Non-pigmented ciliary epithelial cell (primary cell): Measurements from ENCODE around the gene DRG2.

Source experiments
- DNase-seq: peaks from one replicate; pipeline ENCODE4 v3.0.0-alpha.2; 2010; ENCODE audit warnings: low read depth

The DRG2 gene

GRCh38 chr17:18087610-18088491 is at the start of gene DRG2:
DRG2 (plus strand) TSS chr17:18087948; CDS start chr17:18088024, 76 bp downstream.
- DNase-seq, result peak; percentile 45

DNA sequence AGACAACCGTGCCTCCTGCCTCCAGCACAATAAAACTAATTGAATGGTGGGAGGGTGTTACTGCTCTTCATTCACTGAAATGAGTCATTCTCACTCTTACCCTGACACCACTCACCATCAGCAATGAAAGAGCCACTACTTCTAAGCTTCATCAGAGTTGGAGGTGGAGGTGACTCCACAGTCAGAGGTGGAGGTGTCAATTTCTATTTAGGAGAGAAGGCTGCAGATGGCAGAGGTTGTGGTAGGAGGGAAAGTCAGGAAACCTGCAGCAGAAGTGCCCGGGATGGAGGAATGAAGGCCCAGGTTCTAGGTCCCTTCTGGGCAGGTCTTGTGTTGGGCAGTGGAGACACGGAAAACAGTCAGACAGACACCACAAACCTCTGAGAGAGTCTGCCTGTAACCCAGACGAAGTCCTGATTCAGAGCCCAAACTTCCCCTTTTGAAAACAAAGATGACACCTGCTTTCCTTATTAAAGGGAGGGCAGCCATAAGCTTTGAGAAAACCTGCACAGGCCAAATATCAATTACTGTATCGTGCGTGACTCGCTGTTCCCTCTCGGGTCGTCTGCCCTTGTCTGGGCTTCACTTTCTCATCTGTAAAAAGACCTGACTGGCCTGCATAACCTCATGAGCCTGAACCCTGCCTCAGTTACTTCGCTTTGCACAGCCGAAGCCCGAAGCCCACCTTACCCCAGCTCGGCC is 49.4 kb upstream of the DRG2 start:
- no peak for DNase-seq

- DNase-seq, result peak; percentile 95
Measured at GRCh38 chr17:18038861-18039534, 48.8 kb upstream of the DRG2 start, which contains the start of the genes ATPAF2 and GID4. ATPAF2 (minus strand) TSS chr17:18039168; CDS start chr17:18039013, 155 bp downstream. GID4 (plus strand) TSS chr17:18039408; CDS start chr17:18039465, 57 bp downstream.

DNA sequence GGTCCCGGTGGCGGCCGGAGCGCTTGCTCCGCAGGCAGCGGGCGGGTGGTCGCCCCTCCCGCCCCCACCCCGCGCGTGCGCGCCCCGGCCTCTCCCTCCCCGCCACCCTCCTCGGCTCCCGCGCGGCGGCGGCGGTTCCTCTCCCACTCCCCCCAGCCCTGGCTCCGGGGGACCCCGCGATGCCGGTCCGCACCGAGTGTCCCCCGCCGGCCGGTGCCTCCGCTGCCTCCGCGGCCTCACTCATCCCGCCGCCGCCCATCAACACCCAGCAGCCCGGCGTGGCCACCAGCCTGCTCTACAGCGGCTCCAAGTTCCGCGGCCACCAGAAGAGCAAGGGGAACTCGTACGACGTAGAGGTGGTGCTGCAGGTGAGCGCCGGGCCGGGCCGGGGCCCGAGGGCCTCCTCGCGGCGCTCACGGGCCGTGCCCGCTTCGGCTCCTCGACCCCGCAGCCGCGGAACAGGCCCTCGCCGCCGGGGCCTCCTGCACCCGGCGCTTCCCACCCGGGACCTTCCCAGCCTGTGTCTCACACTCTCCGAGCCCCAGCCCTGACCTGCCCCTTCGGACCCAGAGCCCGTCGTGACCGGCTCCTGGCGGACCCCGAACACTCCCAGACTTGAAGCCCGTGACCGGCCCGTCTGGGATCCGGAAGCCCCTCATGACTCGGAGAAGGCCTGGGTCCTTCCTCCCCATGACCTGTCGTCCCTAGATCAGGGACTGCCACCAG is 48.0 kb upstream of the DRG2 start:
- no peak for DNase-seq

GRCh38 chr17:18040261-18040858 is 47.4 kb upstream of the DRG2 start:
- no peak for DNase-seq

- no peak for DNase-seq
Measured at GRCh38 chr17:18041776-18042175, 46.0 kb upstream of the DRG2 start.

DNA sequence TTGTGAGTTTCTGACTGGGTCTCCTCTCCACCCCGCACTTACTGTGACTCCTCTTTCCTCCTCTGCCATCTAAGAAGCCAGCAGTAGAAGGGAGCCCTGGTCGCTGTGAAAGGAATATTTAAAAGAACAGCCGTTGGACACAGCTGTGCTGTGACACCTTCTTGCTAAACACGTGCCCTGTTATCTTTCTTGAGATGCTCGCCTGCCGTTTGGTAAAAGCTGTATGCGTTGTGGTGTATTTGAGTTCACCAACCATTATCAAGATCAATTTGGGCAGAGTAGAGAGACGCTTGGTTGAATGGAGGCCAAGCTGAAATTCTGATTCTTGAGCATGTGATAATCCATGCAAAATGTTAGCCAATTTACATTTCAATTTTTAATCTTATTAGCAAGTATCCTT is 44.8 kb upstream of the DRG2 start:
- DNase-seq, result no peak

- DNase-seq, result no peak
Measured at GRCh38 chr17:18043491-18043890, 44.3 kb upstream of the DRG2 start.

GRCh38 chr17:18044609-18045008 is 43.1 kb upstream of the DRG2 start:
- no peak for DNase-seq

GRCh38 chr17:18045691-18046350 is 41.9 kb upstream of the DRG2 start:
- DNase-seq, result no peak

DNA sequence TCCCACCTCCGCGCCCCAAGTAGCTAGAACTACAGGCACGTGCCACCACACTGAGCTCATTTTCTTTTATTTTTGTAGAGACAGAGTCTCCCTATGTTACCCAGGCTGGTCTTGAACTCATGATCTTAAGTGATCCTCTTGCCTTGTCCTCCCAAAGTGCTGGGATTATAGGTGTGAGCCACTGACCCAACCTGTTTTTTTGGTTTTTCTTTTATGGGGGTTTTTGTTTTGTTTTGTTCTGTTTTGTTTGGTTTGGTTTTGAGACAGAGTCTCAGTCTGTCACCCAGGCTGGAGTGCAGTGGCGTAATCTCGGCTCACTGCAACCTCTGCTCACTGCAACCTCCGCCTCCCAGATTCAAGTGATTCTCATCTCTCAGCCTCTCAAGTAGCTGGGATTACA is 32.2 kb upstream of the DRG2 start:
- no peak for DNase-seq

DNA sequence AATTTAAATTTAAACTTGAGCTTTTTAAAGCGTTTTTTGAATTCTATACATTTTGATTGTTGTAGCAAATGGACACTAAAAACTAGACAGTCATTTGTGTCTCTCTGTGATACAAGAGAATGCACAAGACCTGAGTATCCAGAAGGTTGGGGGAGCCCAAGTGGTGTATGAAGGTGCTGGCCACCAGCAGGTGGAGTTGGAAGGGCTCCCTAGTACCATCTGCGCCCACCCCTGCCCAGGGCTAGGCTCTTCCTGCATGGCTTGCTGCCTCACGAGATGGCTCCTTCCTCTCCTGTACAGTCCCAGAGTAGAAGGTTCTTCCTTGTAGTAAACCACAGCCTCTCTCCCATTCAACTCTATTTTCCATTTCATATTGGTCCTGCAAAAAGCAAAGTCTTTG is 31.5 kb upstream of the DRG2 start:
- no peak for DNase-seq

DNA sequence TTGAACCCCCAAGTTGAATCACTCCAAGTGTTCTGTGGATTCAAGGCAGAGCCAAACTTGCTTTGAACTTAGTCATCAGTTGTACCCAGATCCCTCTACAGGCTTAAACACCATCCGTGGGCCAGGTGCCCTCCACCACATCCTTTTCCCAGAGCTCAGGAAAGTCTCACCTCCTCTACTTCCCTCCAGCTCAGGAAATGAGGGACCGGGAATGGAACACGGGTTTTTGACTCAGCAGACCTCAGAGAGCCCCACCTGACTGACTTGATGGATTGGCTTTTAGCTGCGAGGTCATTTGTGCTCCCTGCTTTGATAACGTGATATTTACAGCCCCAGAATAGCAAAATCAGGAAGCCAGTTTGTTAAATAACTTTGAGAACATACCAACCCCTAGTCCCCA is 28.5 kb upstream of the DRG2 start:
- DNase-seq, result no peak

- DNase-seq, result no peak
Measured at GRCh38 chr17:18064053-18064452, 23.7 kb upstream of the DRG2 start.

GRCh38 chr17:18065546-18065945 is 22.2 kb upstream of the DRG2 start:
- no peak for DNase-seq

DNA sequence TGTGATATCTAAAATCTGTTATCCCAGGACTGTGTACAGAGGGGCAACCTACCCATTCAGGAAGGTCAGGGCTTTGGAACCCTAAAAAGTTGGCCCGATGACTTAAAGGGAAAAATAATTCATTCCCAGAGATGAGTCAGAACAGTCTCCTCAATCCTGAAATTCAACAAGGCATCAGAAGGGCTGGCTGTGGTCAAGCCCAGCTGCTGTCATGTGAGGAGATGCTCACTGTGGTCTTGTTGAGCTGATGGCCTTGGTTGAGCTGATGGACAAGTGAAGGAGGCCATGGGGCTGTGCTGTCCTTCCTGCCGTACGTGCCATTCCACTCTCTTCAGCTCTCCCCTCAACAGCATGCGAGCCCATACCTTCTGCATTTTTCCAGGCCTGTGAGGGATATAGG is 20.9 kb upstream of the DRG2 start:
- DNase-seq, result no peak

DNA sequence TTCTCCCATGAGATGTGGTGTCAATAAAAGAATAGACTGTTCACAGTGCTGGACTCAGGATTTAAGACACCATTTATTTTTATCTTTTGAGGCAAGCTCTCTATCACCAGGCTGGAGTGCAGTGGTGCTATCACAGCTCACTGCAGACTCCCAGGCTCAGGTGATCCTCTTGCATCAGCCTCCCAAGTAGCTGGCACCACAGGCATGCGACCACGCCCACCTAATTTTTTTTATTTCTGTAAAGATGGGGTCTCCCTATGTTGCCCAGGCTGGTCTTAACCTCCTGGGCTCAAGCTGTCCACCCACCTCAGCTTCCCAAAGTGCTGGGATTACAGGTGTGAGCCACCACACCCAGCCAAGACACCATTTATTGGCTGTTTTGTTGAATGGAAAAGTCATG is 18.6 kb upstream of the DRG2 start:
- no peak for DNase-seq

GRCh38 chr17:18070861-18071340 is 16.8 kb upstream of the DRG2 start:
- no peak for DNase-seq

- DNase-seq, result no peak
Measured at GRCh38 chr17:18071751-18072150, 16.0 kb upstream of the DRG2 start.

DNA sequence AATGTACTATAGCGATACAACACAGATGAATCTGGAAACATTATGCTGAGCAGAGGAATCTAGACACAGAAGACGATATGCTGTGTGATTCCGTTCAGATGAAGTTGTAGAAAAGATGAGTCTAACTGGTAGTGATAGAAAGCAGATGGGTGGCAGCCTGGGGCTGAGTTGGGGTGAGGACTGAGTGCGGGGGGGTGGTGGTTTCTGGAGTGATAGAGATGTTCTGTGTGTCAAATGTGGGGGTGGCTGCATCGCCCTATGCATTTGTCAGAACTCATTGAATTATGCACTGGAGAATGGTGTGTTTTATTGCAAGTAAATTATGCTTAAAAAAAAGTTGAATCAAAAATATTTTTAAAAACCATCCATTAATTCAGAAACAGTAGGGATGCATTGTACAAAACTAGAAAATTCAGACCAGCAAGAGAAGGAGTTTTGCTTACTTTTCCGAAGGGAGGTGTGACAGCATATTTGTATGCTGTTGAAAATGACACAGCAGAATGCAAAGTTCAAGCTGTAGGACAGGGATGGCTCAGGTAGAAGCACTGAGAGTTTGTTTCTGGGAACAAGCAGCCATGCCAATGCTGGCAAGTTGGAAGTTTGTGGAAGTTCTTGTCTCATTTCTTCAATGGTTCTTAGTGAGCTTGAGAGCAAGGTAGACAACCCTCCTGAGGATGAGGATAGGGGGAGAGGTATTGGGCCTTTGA is 13.0 kb upstream of the DRG2 start:
- DNase-seq, result no peak
